Fibroblast of mammary gland (primary cell): Measurements from ENCODE around the gene JCHAIN.

Experiments
- DNase-seq: peaks from one replicate; pipeline ENCODE4 v3.0.0-alpha.2; 2010; ENCODE audit warnings: low read depth
- H3K4me3 ChIP-seq: 2 replicates; pipeline ENCODE4 v1.5.1; 2011; ENCODE audit warnings: low read depth, mild to moderate bottlenecking, low read length, moderate library complexity; ENCODE audit not compliant: control insufficient read depth
- CTCF ChIP-seq: conservative IDR thresholded peaks from 2 replicates; pipeline ENCODE4 v1.5.1; 2011; ENCODE audit warnings: low read depth, low read length, inconsistent platforms; ENCODE audit not compliant: control insufficient read depth, insufficient read depth

Gene JCHAIN

GRCh38 chr4:70711599-70711998, 45.3 kb upstream of the JCHAIN start:
- no peak for DNase-seq
- no peak overlapping the region for H3K4me3 ChIP-seq
- TF ChIP-seq CTCF: no peak

- no peak for DNase-seq
- TF ChIP-seq CTCF: no peak
- no peak overlapping the region for H3K4me3 ChIP-seq
Measured at GRCh38 chr4:70709611-70710205, 43.4 kb upstream of the JCHAIN start.

- TF ChIP-seq CTCF: no peak
- DNase-seq: peak; percentile 42
- peak overlapping the region; percentile 84 for H3K4me3 ChIP-seq
Measured at GRCh38 chr4:70706516-70706915, 40.2 kb upstream of the JCHAIN start.

GRCh38 chr4:70706044-70706461, 39.7 kb upstream of the JCHAIN start:
- DNase-seq: peak; percentile 24
- TF ChIP-seq CTCF: no peak
- H3K4me3 ChIP-seq: peak overlapping the region; percentile 84

GRCh38 chr4:70705183-70706043, 39.1 kb upstream of the JCHAIN start:
- TF ChIP-seq CTCF: no peak
- peak; percentile 54 for DNase-seq
- H3K4me3 ChIP-seq: peak overlapping the region; percentile 84

GRCh38 chr4:70704931-70705182, 38.5 kb upstream of the JCHAIN start:
- no peak for DNase-seq
- TF ChIP-seq CTCF: no peak
- peak overlapping the region; percentile 84 for H3K4me3 ChIP-seq
